Measurements from ENCODE around the gene UBASH3B. TPM values are rescaled to one million over a fixed set of nuclear protein-coding genes. Genes with fewer than 3 reads are reported as not detected.
A peak's percentile ranks its signal among the peaks of the same experiment; 100 is the strongest.

UBASH3B gene
- total RNA-seq, 4 donors from 2014 or later: 4.2 to 41.2 (median 24.4) TPM

DNA sequence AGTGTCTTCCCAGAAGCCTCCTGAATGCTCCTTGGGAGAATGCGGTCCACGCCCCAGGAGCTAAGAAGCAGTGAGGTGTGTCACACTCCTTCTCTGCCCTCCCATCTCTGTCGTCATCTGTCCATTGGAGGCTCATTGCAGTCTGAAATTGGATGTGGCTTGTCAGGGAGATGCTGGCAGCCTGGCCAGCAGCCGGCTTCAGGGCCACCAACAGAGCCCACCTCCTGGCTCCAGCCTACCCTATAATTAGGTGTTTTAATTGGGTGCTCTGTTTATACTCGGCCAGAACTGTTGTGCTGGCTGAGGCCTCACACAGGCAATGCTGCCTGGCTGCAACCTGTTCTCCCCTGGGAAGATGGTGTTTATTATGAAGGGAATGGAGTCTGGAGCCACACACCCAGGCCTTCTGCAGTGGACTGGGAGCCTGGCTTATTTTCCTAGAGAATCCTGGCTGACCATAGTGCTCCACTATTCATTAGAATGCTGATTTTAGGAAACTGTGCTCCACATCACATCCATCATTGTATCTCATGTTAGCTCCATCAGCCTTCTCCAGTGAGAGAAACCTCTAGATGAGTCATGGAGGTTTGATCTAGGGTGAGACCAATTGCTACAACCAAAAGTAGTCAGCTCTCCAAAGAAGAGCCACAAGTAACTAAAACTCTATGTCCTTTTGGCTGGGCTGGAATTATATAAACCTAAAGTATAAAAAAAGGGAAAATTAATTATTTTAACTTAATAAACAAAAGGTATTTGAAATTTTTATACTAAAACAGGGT, 96.0 kb downstream of the UBASH3B start:
- Histone ChIP-seq H3K27me3 (no peaks in the 10 kb centered on the region), H3K27ac (no peak overlapping the region), H3K4me3 (no peak overlapping the region), H3K4me1 (peaks cover 9% of the 10 kb centered on the region), H3K9me3 (no peaks in the 10 kb centered on the region), H3K36me3 (no peaks in the 10 kb centered on the region)
- no peak for DNase-seq (ENCODE audit: low spot score in 2 of 2)
- no peak for TF ChIP-seq CTCF (IDR thresholded peaks at IDR 0.05)
- WGBS: 76% methylated on average over 5 of the region's 5 CpGs

GRCh38 chr11:122754028-122754427, 98.5 kb downstream of the UBASH3B start:
- Histone ChIP-seq H3K27me3 (no peaks in the 10 kb centered on the region), H3K36me3 (no peaks in the 10 kb centered on the region), H3K9me3 (no peaks in the 10 kb centered on the region), H3K4me1 (peaks cover 4% of the 10 kb centered on the region), H3K4me3 (no peak overlapping the region), H3K27ac (no peak overlapping the region)
- WGBS: 78% methylated on average over 3 of the region's 3 CpGs
- TF ChIP-seq CTCF (IDR thresholded peaks at IDR 0.05): no peak
- TF ChIP-seq POLR2A (IDR thresholded peaks at IDR 0.05): no peak
- TF ChIP-seq EP300 (IDR thresholded peaks at IDR 0.05): no peak
- no peak for TF ChIP-seq POLR2AphosphoS5 (IDR thresholded peaks at IDR 0.05)
- no peak for DNase-seq (ENCODE audit: low spot score in 2 of 2)

DNA sequence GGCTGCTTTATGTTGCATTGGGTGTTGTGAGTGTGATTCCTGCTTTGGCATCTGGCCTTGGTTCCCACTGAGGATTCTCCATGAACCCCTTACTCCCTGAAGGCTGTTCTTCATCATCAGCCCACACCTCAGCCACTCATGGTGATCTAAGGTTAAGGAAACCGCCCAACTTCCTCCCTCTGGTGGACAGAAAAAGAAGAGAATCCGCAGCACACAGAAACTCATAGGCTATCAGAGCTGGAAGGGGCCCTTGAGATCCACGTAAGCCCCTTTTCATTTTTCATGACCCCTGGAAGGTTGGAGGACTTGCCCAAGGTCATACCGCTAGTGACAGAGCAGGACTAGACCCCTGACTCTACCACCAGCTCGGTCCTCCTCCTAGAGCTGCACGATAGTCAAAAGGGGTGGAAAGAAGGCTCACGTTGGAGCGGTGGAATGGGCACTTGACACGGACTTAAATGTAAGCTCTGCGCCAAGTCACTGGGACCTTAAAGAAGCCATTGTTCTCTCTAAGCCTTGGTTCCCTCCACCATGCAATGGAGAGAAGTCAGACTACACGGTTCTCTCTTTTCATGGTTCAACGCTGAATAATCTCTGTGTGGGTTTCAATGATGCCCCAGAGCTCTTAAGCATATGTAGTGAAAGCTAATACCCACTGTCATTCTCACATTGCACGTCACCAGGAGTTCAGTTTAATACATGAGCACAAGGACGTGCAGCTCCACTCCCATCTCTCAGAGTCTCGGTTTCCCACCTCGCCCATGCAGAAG, 99.2 kb downstream of the UBASH3B start:
- no peaks in the 10 kb centered on the region for H3K27me3 ChIP-seq
- H3K4me3 ChIP-seq: no peak overlapping the region
- WGBS: 88% methylated on average over 16 of the region's 16 CpGs
- TF ChIP-seq CTCF (IDR thresholded peaks at IDR 0.05) (peak; percentile 8 to 16), POLR2AphosphoS5 (IDR thresholded peaks at IDR 0.05) (no peak)
- H3K36me3 ChIP-seq: no peaks in the 10 kb centered on the region
- H3K4me1 ChIP-seq: no peaks in the 10 kb centered on the region
- H3K27ac ChIP-seq: no peak overlapping the region
- DNase-seq (ENCODE audit: low spot score in 2 of 2): no peak
- no peaks in the 10 kb centered on the region for H3K9me3 ChIP-seq

GRCh38 chr11:122755409-122755808, 99.9 kb downstream of the UBASH3B start:
- WGBS: 79% methylated on average over 9 of the region's 9 CpGs
- Histone ChIP-seq H3K4me1 (no peaks in the 10 kb centered on the region), H3K9me3 (no peaks in the 10 kb centered on the region), H3K36me3 (no peaks in the 10 kb centered on the region), H3K27me3 (no peaks in the 10 kb centered on the region), H3K4me3 (no peak overlapping the region), H3K27ac (no peak overlapping the region)
- TF ChIP-seq EP300 (IDR thresholded peaks at IDR 0.05) (no peak), CTCF (IDR thresholded peaks at IDR 0.05) (no peak), POLR2AphosphoS5 (IDR thresholded peaks at IDR 0.05) (no peak), POLR2A (IDR thresholded peaks at IDR 0.05) (no peak)
- DNase-seq (ENCODE audit: low spot score in 2 of 2): no peak

DNA sequence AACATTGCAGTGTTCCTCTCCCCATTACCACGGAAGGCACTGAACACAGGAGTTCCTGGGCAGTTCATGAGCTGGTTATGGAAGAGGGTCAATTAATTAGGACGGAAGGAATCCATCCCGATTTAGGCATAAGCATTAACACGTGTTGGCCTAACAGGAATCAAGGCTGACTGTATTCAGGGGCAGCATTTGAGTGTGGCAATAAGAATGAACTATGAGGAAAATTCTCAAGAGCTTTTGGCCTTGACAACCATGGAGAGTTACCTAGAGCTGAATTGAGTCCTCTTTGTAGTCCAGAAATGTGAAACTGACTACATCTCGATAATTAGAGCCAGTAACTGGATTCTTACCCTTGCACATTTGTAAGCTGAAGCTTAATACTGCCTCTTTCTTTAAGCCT, 100.4 kb downstream of the UBASH3B start:
- DNase-seq (ENCODE audit: low spot score in 2 of 2): no peak
- Histone ChIP-seq H3K27me3 (no peaks in the 10 kb centered on the region), H3K9me3 (no peaks in the 10 kb centered on the region), H3K27ac (no peak overlapping the region), H3K36me3 (no peaks in the 10 kb centered on the region), H3K4me1 (no peaks in the 10 kb centered on the region), H3K4me3 (no peak overlapping the region)
- 85% methylated on average over 5 of the region's 5 CpGs for WGBS
- TF ChIP-seq POLR2AphosphoS5 (IDR thresholded peaks at IDR 0.05) (no peak), POLR2A (IDR thresholded peaks at IDR 0.05) (no peak), CTCF (IDR thresholded peaks at IDR 0.05) (no peak), EP300 (IDR thresholded peaks at IDR 0.05) (no peak)

All from suprapubic skin (tissue), 4 donors.